ENCODE data around the gene GULP1. TPM values are rescaled to one million over a fixed set of nuclear protein-coding genes. Genes with fewer than 3 reads are reported as not detected.
"Not testable (repeated sequence)": the region's sequence is repeated elsewhere in the genome, so short reads cannot be mapped to it uniquely, and the experiment has no call there.

GULP1 gene
- total and polyA plus RNA-seq, 2 of the 4 experiments (the other 2 are of a cell fraction), result 24.4 to 40.1 TPM

GRCh38 chr2:188557081-188557480, 265.4 kb downstream of the GULP1 start:
- POLR2A ChIA-PET (ENCODE audit: unreplicated experiment), result no interaction called here
- in situ Hi-C loops (cut with MboI; ENCODE audit: low sequenced_read_pairs), result no loop called here

GRCh38 chr2:188559455-188559854, 267.8 kb downstream of the GULP1 start:
- H3K18ac ChIP-seq (ENCODE audit: low read depth, low read length); H2BK5ac ChIP-seq (ENCODE audit: low read depth, low read length, poor library complexity, severe bottlenecking); H3K36me3 ChIP-seq (ENCODE audit: control insufficient read depth, insufficient read depth, low read length); DNase-seq; ATAC-seq (ENCODE audit: low read depth); H3K4me2 ChIP-seq (ENCODE audit: low read depth, low read length); H2BK20ac ChIP-seq (ENCODE audit: low read depth, low read length); POLR2A ChIA-PET (ENCODE audit: unreplicated experiment); H2BK15ac ChIP-seq (ENCODE audit: low read depth, low read length); dilution Hi-C loops (cut with HindIII; ENCODE audit: low sequenced_read_pairs, unreplicated experiment); H2AK5ac ChIP-seq (ENCODE audit: low read depth, low read length); H3K9me1 ChIP-seq (ENCODE audit: insufficient read depth, low read length); in situ Hi-C loops (cut with MboI; ENCODE audit: low sequenced_read_pairs); H4K8ac ChIP-seq (ENCODE audit: low read depth in 2 of 2, low read length in 2 of 2); H4K20me1 ChIP-seq (ENCODE audit: insufficient read depth, low read length); CTCF ChIA-PET; H2AK9ac ChIP-seq (replicated peaks; ENCODE audit: low read depth, low read length, poor library complexity); H3K4me3 ChIP-seq (ENCODE audit: insufficient read depth, low read depth, low read length); H3K23ac ChIP-seq (ENCODE audit: low read depth, low read length); H3K79me1 ChIP-seq (ENCODE audit: low read depth in 1 of 2, low read length in 2 of 2); BruUV-seq (replicated peaks); H4K5ac ChIP-seq (ENCODE audit: low read depth, low read length); H3K56ac ChIP-seq (ENCODE audit: extremely low read depth, insufficient read depth, low read length); H3K4me1 ChIP-seq (ENCODE audit: control insufficient read depth, insufficient read depth, low read length); H3K14ac ChIP-seq (replicated peaks; ENCODE audit: low read depth, low read length); H2AFZ ChIP-seq (replicated peaks; ENCODE audit: low read length, poor library complexity); H3K4ac ChIP-seq (ENCODE audit: low read depth, low read length); H3K9ac ChIP-seq (ENCODE audit: low read depth, low read length); H3K9me3 ChIP-seq (ENCODE audit: control insufficient read depth, insufficient read depth, low read length); H3K27me3 ChIP-seq (ENCODE audit: control insufficient read depth, insufficient read depth, low read length); H2BK120ac ChIP-seq (ENCODE audit: low read depth, low read length); intact Hi-C loops (cut with micrococcal nuclease); H4K91ac ChIP-seq (ENCODE audit: insufficient read depth, low read depth, low read length); H3K27ac ChIP-seq (ENCODE audit: insufficient read depth, low read length): not testable (repeated sequence)
- no CpG with 5 or more reads among the region's 2 CpGs for WGBS, 2 experiments (ENCODE audit: extremely low coverage in 2 of 2, insufficient read length in 1 of 2)

More at GRCh38 chr2:188557081-188557480, 265.4 kb downstream of the GULP1 start:
- Histone ChIP-seq H3K56ac (ENCODE audit: extremely low read depth, insufficient read depth, low read length) (no peak overlapping the region), H2BK5ac (ENCODE audit: low read depth, low read length, poor library complexity, severe bottlenecking) (no peak overlapping the region), H2BK15ac (ENCODE audit: low read depth, low read length) (no peak overlapping the region), H3K23ac (ENCODE audit: low read depth, low read length) (no peak overlapping the region), H2BK120ac (ENCODE audit: low read depth, low read length) (no peak overlapping the region), H3K4me2 (ENCODE audit: low read depth, low read length) (no peak overlapping the region), H3K14ac (replicated peaks; ENCODE audit: low read depth, low read length) (no peak overlapping the region), H3K4ac (ENCODE audit: low read depth, low read length) (no peak overlapping the region), H3K18ac (ENCODE audit: low read depth, low read length) (no peak overlapping the region), H3K4me3 (ENCODE audit: insufficient read depth, low read depth, low read length) (no peak overlapping the region), H3K4me1 (ENCODE audit: control insufficient read depth, insufficient read depth, low read length) (no peaks in the 10 kb centered on the region), H3K9ac (ENCODE audit: low read depth, low read length) (no peak overlapping the region), H4K20me1 (ENCODE audit: insufficient read depth, low read length) (no peaks in the 10 kb centered on the region), H3K9me1 (ENCODE audit: insufficient read depth, low read length) (peaks cover 7% of the 10 kb centered on the region; the same call in 1 of the 2 replicates), H3K27ac (ENCODE audit: insufficient read depth, low read length) (no peak overlapping the region), H3K36me3 (ENCODE audit: control insufficient read depth, insufficient read depth, low read length) (peaks cover 1% of the 10 kb centered on the region; the same call in 1 of the 2 replicates), H3K9me3 (ENCODE audit: control insufficient read depth, insufficient read depth, low read length) (peaks cover 2% of the 10 kb centered on the region; the same call in 1 of the 2 replicates), H4K8ac (ENCODE audit: low read depth in 2 of 2, low read length in 2 of 2) (no peak overlapping the region), H3K27me3 (ENCODE audit: control insufficient read depth, insufficient read depth, low read length) (no peaks in the 10 kb centered on the region), H3K79me1 (ENCODE audit: low read depth in 1 of 2, low read length in 2 of 2) (peaks cover 0 to 2% of the 10 kb centered on the region in 2 experiments; a peak in 1 of 4 replicates), H2BK20ac (ENCODE audit: low read depth, low read length) (no peak overlapping the region), H4K91ac (ENCODE audit: insufficient read depth, low read depth, low read length) (no peak overlapping the region), H2AK9ac (replicated peaks; ENCODE audit: low read depth, low read length, poor library complexity) (no peak overlapping the region), H4K5ac (ENCODE audit: low read depth, low read length) (no peak overlapping the region), H2AK5ac (ENCODE audit: low read depth, low read length) (no peak overlapping the region), H2AFZ (replicated peaks; ENCODE audit: low read length, poor library complexity) (no peak overlapping the region)
- dilution Hi-C loops (cut with HindIII; ENCODE audit: low sequenced_read_pairs, unreplicated experiment) (no loop called here), intact Hi-C loops (cut with micrococcal nuclease) (no loop called here)
- CTCF ChIA-PET, result no interaction called here
- BruUV-seq (replicated peaks), result no TSS peak
- no peak for ATAC-seq (ENCODE audit: low read depth)
- TF ChIP-seq RAD21 (IDR thresholded peaks at IDR 0.05; ENCODE audit: low read length), result no peak
- no peak for TF ChIP-seq RFX5 (IDR thresholded peaks at IDR 0.05; ENCODE audit: low read depth, low read length)
- no peak for TF ChIP-seq BHLHE40 (IDR thresholded peaks at IDR 0.05; ENCODE audit: low read depth, low read length)
- DNase-seq, result no peak
- WGBS, 2 experiments (ENCODE audit: extremely low coverage in 2 of 2, insufficient read length in 1 of 2), result no CpG with 5 or more reads among the region's 1 CpG
